GM12891 (cell line): ENCODE measurements around the gene AK9.

Experiments
- DNase-seq: peaks from one replicate; pipeline ENCODE4 v3.0.0; 2011; ENCODE audit warnings: low spot score; ENCODE audit not compliant: insufficient read length
- FAIRE-seq: peaks from 2 replicates; lab custom pipeline; 2011; peaks lifted over from hg19 to GRCh38; lab: Jason Lieb, UNC
- PAX5 ChIP-seq: IDR thresholded peaks from 2 replicates; pipeline ENCODE4 v1.6.1; 2011; ENCODE audit warnings: low read length, moderate library complexity, mild to moderate bottlenecking; ENCODE audit not compliant: insufficient read depth, severe bottlenecking
- POLR2A ChIP-seq: IDR thresholded peaks from 2 replicates; pipeline ENCODE4 v1.6.1; 2011; ENCODE audit warnings: low read depth, low read length, control low read depth
- POLR2AphosphoS5 ChIP-seq: IDR thresholded peaks from 2 replicates; pipeline ENCODE4 v1.6.1; 2011; ENCODE audit warnings: low read depth, low read length, control low read depth
- POU2F2 ChIP-seq: IDR thresholded peaks from 2 replicates; pipeline ENCODE4 v1.6.1; 2011; ENCODE audit warnings: low read depth, mild to moderate bottlenecking, control low read depth, low read length, moderate library complexity
- SPI1 ChIP-seq: IDR thresholded peaks from 2 replicates; pipeline ENCODE4 v1.6.1; 2011; ENCODE audit warnings: low read depth, low read length, control low read depth
- TAF1 ChIP-seq: IDR thresholded peaks from 2 replicates; pipeline ENCODE4 v1.6.1; 2011; ENCODE audit warnings: low read depth, low read length, control low read depth

Gene AK9

GRCh38 chr6:109672175-109672574 is 18.8 kb downstream of the AK9 start:
- FAIRE-seq (no peak), DNase-seq (no peak)
- TF ChIP-seq SPI1: no peak
- TF ChIP-seq POU2F2: no peak
- TF ChIP-seq POLR2A: no peak
- TF ChIP-seq POLR2AphosphoS5: no peak
- TF ChIP-seq TAF1: no peak
- no peak for TF ChIP-seq PAX5

- no peak for TF ChIP-seq POLR2AphosphoS5
- no peak for TF ChIP-seq PAX5
- TF ChIP-seq TAF1: no peak
- TF ChIP-seq POU2F2: no peak
- no peak for TF ChIP-seq SPI1
- TF ChIP-seq POLR2A: no peak
- FAIRE-seq (no peak), DNase-seq (no peak)
Observed at GRCh38 chr6:109671733-109672132, 19.3 kb downstream of the AK9 start.

- no peak for FAIRE-seq
- TF ChIP-seq POU2F2: no peak
- no peak for TF ChIP-seq POLR2A
- TF ChIP-seq POLR2AphosphoS5: no peak
- TF ChIP-seq TAF1: no peak
- TF ChIP-seq PAX5: no peak
- no peak for TF ChIP-seq SPI1
- DNase-seq: no peak
Observed at GRCh38 chr6:109669811-109670210, 21.2 kb downstream of the AK9 start.

- FAIRE-seq (no peak), DNase-seq (no peak)
- no peak for TF ChIP-seq SPI1
- TF ChIP-seq POLR2AphosphoS5: no peak
- TF ChIP-seq TAF1: no peak
- no peak for TF ChIP-seq PAX5
- no peak for TF ChIP-seq POLR2A
- TF ChIP-seq POU2F2: no peak
Observed at GRCh38 chr6:109662192-109662591, 28.8 kb downstream of the AK9 start.

- FAIRE-seq: no peak
- TF ChIP-seq TAF1 (no peak), POU2F2 (no peak), SPI1 (no peak), PAX5 (no peak), POLR2AphosphoS5 (no peak), POLR2A (no peak)
- DNase-seq: no peak
Observed at GRCh38 chr6:109660526-109661320, 30.3 kb downstream of the AK9 start.

GRCh38 chr6:109655761-109656262 is 35.2 kb downstream of the AK9 start:
- TF ChIP-seq SPI1 (no peak), POLR2A (no peak), POLR2AphosphoS5 (no peak)
- DNase-seq (no peak), FAIRE-seq (no peak)

GRCh38 chr6:109653264-109653663 is 37.7 kb downstream of the AK9 start:
- no peak for FAIRE-seq
- no peak for DNase-seq

GRCh38 chr6:109644131-109644530 is 46.9 kb downstream of the AK9 start:
- FAIRE-seq (no peak), DNase-seq (no peak)
- TF ChIP-seq POLR2AphosphoS5 (no peak), TAF1 (no peak), PAX5 (no peak)

More at GRCh38 chr6:109653264-109653663, 37.7 kb downstream of the AK9 start:
- no peak for TF ChIP-seq POU2F2
- no peak for TF ChIP-seq TAF1
- TF ChIP-seq SPI1: no peak
- no peak for TF ChIP-seq POLR2AphosphoS5
- TF ChIP-seq PAX5: no peak
- TF ChIP-seq POLR2A: no peak

- FAIRE-seq: no peak
- peak; percentile 81 for TF ChIP-seq SPI1
- no peak for TF ChIP-seq TAF1
- no peak for TF ChIP-seq POLR2AphosphoS5
- DNase-seq: no peak
Observed at GRCh38 chr6:109632405-109632804, 58.6 kb downstream of the AK9 start.

GRCh38 chr6:109631403-109631802 is 59.6 kb downstream of the AK9 start:
- DNase-seq: no peak
- TF ChIP-seq TAF1 (no peak), SPI1 (no peak), POLR2A (no peak), POU2F2 (no peak), POLR2AphosphoS5 (no peak), PAX5 (no peak)
- FAIRE-seq: no peak
